Measurements from ENCODE around the gene TMEM95. TPM values are rescaled to one million over a fixed set of nuclear protein-coding genes. Genes with fewer than 3 reads are reported as not detected.
"Not testable (repeated sequence)": the region's sequence is repeated elsewhere in the genome, so short reads cannot be mapped to it uniquely, and the experiment has no call there.

The TMEM95 gene
- total RNA-seq, 4 donors from 2014 or later, result not detected

DNA sequence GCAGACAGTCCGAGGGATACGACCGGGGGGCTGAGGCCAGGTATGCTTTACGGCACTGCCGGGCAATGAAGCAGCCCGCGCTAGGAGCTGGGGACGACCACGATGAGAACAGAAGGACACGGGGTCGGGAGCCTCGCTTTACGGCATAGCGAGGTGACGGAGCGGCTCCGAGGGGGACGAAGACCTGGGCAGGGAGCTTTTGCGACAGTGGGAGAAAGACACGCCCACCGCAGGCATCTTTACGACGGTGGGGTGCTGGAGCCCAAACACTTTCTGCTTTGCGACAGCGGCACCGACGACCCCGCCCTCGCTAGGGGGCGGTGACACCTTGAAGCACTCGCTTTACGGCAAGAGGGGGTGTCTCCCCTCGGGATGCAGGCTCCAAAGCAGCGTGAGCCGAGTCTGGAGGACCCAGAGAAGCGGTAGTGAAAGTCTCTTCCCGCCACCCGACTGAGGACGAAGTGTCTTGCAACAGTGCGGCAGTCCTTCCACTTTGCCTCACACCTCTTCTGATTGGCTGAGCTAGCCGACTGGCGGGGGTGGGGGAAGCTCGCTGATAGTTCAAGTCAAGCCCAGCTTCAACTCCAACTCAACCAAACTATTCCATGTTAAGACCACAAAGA lies 25.5 kb upstream of the TMEM95 start:
- in situ Hi-C loops (cut with MboI; ENCODE audit: low sequenced_read_pairs in 4 of 4), result loop anchor here in 1 of 4 donors (25.0 kb wide), 1 partner anchor 292 kb away; the partner anchor contains the start of genes SLC16A11 and SLC16A13
- peak overlapping the region; percentile 94 to 99 (median 96) for H3K27ac ChIP-seq
- peak overlapping the region; percentile 78 to 99 (median 93) for H3K4me3 ChIP-seq
- peaks cover 0 to 3% (median 2%) of the 10 kb centered on the region in 3 donors for H3K27me3 ChIP-seq
- H3K4me1 ChIP-seq, result peaks cover 15 to 24% of the 10 kb centered on the region in 2 donors
- TF ChIP-seq, protein P1, sequence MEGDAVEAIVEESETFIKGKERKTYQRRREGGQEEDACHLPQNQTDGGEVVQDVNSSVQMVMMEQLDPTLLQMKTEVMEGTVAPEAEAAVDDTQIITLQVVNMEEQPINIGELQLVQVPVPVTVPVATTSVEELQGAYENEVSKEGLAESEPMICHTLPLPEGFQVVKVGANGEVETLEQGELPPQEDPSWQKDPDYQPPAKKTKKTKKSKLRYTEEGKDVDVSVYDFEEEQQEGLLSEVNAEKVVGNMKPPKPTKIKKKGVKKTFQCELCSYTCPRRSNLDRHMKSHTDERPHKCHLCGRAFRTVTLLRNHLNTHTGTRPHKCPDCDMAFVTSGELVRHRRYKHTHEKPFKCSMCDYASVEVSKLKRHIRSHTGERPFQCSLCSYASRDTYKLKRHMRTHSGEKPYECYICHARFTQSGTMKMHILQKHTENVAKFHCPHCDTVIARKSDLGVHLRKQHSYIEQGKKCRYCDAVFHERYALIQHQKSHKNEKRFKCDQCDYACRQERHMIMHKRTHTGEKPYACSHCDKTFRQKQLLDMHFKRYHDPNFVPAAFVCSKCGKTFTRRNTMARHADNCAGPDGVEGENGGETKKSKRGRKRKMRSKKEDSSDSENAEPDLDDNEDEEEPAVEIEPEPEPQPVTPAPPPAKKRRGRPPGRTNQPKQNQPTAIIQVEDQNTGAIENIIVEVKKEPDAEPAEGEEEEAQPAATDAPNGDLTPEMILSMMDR (IDR thresholded peaks at IDR 0.05 in 4 of 5, conservative IDR thresholded peaks at IDR 0.05 in 1 of 5), result no peak
- TF ChIP-seq POLR2A (IDR thresholded peaks at IDR 0.05), result peak; percentile 87 to 92
- peaks cover 0 to 16% of the 10 kb centered on the region in 2 donors for H3K36me3 ChIP-seq
- ATAC-seq (peak; percentile 87 to 88), DNase-seq (peak; percentile 97 to 99)
- intact Hi-C loops (cut with DNase I; ENCODE audit: low total_unique reads), result loop anchor here (1.0 to 5.0 kb wide), 3 partner anchors 21 to 233 kb away; partner anchors contain the start of genes EIF5A and SENP3
- H3K9me3 ChIP-seq, result no peaks in the 10 kb centered on the region

DNA sequence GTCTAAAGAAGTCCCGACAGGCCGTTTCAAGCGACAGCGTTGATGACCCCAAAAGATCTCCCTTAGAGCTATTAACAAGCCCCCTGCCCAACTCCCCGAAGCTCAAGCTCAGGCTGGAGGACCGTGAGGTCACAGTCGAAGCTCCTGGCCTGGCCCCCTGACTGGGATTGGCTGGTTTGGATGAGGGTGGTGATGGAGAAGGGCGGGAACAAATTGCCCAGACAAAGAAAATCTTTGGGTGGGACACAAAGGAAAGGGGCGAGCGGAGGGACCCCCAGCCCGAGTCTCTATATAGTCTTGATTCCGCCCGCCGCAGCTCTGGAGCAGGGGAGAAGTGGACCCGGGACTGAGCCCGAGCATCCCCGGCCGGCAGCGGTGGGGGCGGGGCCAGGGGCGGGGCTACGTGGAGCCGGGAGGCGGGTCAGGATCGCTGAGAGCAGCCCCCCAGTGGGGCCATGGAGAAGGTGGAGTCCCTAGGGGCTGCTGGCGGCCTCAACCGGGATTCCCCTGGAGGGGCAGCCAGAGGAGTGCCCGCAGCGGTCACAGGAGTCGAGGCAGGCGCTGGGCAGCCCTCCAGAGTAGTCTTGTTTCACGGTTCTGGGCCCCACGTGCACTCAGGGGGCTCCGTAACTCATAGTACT lies 24.8 kb upstream of the TMEM95 start:
- Histone ChIP-seq H3K27ac (peak overlapping the region; percentile 94 to 99 (median 96)), H3K4me3 (peak overlapping the region; percentile 78 to 99 (median 93)), H3K36me3 (peaks cover 0 to 10% of the 10 kb centered on the region in 2 donors), H3K27me3 (peaks cover under 1 to 8% (median 7%) of the 10 kb centered on the region in 3 donors), H3K9me3 (no peaks in the 10 kb centered on the region), H3K4me1 (peaks cover 15 to 24% of the 10 kb centered on the region in 2 donors)
- DNase-seq (peak; percentile 57 to 76), ATAC-seq (peak; percentile 65 to 70)
- intact Hi-C loops (cut with DNase I; ENCODE audit: low total_unique reads), result loop anchor here (1.0 to 5.0 kb wide), 3 partner anchors 20 to 232 kb away; partner anchors contain the start of genes EIF5A and SENP3
- TF ChIP-seq POLR2A (IDR thresholded peaks at IDR 0.05), result no peak
- TF ChIP-seq, protein P1 (IDR thresholded peaks at IDR 0.05 in 4 of 5, conservative IDR thresholded peaks at IDR 0.05 in 1 of 5), result no peak
- in situ Hi-C loops (cut with MboI; ENCODE audit: low sequenced_read_pairs in 4 of 4), result loop anchor here in 1 of 4 donors (25.0 kb wide), 1 partner anchor 293 kb away; the partner anchor contains the start of genes SLC16A11 and SLC16A13

DNA sequence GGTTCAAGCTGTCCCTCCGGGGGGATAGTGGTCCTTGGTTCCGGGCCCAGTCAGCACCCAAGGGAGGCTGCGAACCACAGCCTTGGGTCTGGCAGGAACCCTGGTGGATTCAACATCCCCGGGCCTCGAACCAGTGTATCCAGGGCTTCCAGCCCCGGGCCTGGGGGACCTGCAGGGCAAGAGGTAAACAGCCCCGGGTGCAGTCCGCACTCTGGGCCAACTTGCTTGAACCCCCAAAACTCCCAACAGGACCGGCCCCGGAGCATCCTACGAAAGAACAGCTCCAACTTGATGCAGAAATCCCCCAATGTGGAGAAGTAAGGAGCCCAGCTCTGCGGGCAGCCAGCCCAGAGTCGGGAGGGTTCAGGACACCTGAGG lies 24.3 kb upstream of the TMEM95 start:
- no peak for DNase-seq
- intact Hi-C loops (cut with DNase I; ENCODE audit: low total_unique reads) (no loop called here), in situ Hi-C loops (cut with MboI; ENCODE audit: low sequenced_read_pairs in 4 of 4) (loop anchor here in 1 of 4 donors (25.0 kb wide), 1 partner anchor 293 kb away; the partner anchor contains the start of genes SLC16A11 and SLC16A13)
- ATAC-seq, result no peak
- H3K4me3 ChIP-seq, result peak overlapping the region; percentile 78 to 99 (median 93)
- H3K9me3 ChIP-seq, result no peaks in the 10 kb centered on the region
- peaks cover 15 to 24% of the 10 kb centered on the region in 2 donors for H3K4me1 ChIP-seq
- H3K27me3 ChIP-seq, result peaks cover 6 to 10% (median 8%) of the 10 kb centered on the region in 3 donors
- TF ChIP-seq POLR2A (IDR thresholded peaks at IDR 0.05), result no peak
- TF ChIP-seq, protein P1 (IDR thresholded peaks at IDR 0.05 in 4 of 5, conservative IDR thresholded peaks at IDR 0.05 in 1 of 5), result no peak
- H3K27ac ChIP-seq, result peak overlapping the region; percentile 94 to 99 (median 96)
- H3K36me3 ChIP-seq, result peaks cover 0 to 5% of the 10 kb centered on the region in 2 donors

DNA sequence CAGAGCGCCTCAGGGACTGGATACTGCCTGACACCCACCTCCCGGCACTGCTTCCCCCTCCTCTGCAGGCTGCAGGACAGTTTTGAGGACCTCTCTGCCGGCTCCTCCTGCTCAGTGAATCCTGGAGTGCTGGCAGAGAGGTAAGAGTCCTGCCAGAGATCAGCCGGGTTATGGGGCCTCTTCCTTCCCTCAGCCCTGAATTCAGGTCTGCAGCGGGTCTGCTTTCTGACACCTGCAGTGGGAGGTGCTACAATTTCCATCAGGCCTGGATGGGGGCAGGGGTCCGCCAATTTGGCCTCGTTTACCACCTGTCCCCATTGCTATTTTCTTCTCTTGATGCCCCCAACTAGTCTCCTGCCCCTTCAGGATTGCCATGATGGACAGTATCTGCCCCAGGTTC lies 22.8 kb upstream of the TMEM95 start:
- no peak overlapping the region for H3K27ac ChIP-seq
- H3K36me3 ChIP-seq, result no peaks in the 10 kb centered on the region
- no peak for ATAC-seq

DNA sequence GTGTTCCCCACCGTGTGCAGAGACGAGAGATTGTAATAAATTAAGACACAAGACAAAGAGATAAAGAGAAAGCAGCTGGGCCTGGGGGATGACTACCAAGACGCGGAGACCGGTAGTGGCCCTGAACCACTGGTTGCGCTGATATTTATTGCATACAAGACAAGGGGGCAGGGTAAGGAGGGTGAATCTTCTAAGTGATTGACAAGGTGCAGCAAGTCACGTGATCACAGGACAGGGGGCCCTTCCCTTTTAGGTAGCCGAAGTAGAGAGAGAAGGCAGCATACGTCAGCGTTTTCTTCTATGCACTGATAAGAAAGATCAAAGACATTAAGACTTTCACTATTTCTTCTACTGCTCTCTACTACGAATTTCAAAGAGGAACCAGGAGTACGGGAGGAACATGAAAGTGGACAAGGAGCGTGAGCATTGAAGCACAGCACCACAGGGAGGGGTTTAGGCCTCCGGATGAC lies 22.3 kb upstream of the TMEM95 start:
- DNase-seq; ATAC-seq; H3K9me3 ChIP-seq; H3K4me3 ChIP-seq; H3K36me3 ChIP-seq; H3K27ac ChIP-seq; intact Hi-C loops (cut with DNase I; ENCODE audit: low total_unique reads): not testable (repeated sequence)
- peaks cover 18 to 26% (median 24%) of the 10 kb centered on the region in 3 donors for H3K27me3 ChIP-seq
- peaks cover 14 to 22% of the 10 kb centered on the region in 2 donors for H3K4me1 ChIP-seq
- in situ Hi-C loops (cut with MboI; ENCODE audit: low sequenced_read_pairs in 4 of 4), result loop anchor here in 1 of 4 donors (25.0 kb wide), 1 partner anchor 295 kb away; the partner anchor contains the start of genes SLC16A11 and SLC16A13

More for the DNA sequence above, 22.8 kb upstream of the TMEM95 start:
- no peak for DNase-seq
- Histone ChIP-seq H3K9me3 (no peaks in the 10 kb centered on the region), H3K4me1 (peaks cover 15 to 24% of the 10 kb centered on the region in 2 donors), H3K27me3 (peaks cover 18 to 24% (median 19%) of the 10 kb centered on the region in 3 donors), H3K4me3 (no peak overlapping the region)
- intact Hi-C loops (cut with DNase I; ENCODE audit: low total_unique reads), result no loop called here
- in situ Hi-C loops (cut with MboI; ENCODE audit: low sequenced_read_pairs in 4 of 4), result loop anchor here in 1 of 4 donors (25.0 kb wide), 1 partner anchor 295 kb away; the partner anchor contains the start of genes SLC16A11 and SLC16A13
- no peak for TF ChIP-seq POLR2A (IDR thresholded peaks at IDR 0.05)
- TF ChIP-seq, protein P1 (IDR thresholded peaks at IDR 0.05 in 4 of 5, conservative IDR thresholded peaks at IDR 0.05 in 1 of 5), result no peak

All from gastrocnemius medialis (tissue), 4 donors.